Activated T-cell treated with anti-CD3 and anti-CD28 coated beads, Interleukin-2, amount 50 U/mL, for 4 hours (primary cell): ENCODE results near the gene GRAMD4. TPM values are rescaled to one million over a fixed set of nuclear protein-coding genes. Genes with fewer than 3 reads are reported as not detected.
"Not testable (repeated sequence)": the region's sequence is repeated elsewhere in the genome, so short reads cannot be mapped to it uniquely, and the experiment has no call there.

Experiments
- ATAC-seq, 2 donors: fragments of 200-7000 bp; cut with Tn5 transposase; one replicate each; pipeline ENCODE4 v1.10.0; 2021
- DNase-seq: peaks from one replicate; pipeline ENCODE4 v3.0.0-alpha.2; 2020
- H3K27me3 Mint-ChIP-seq: one replicate; pipeline ENCODE4 v1.8.0; 2021; ENCODE audit warnings: low read depth, mixed read lengths
- H3K36me3 Mint-ChIP-seq: one replicate; pipeline ENCODE4 v1.8.0; 2022; ENCODE audit warnings: mixed read lengths; ENCODE audit not compliant: insufficient read depth
- H3K4me1 Mint-ChIP-seq: one replicate; pipeline ENCODE4 v1.8.0; 2021; ENCODE audit warnings: low read depth, mixed read lengths
- H3K4me3 Mint-ChIP-seq: one replicate; pipeline ENCODE4 v1.8.0; 2021; ENCODE audit warnings: mild to moderate bottlenecking, moderate library complexity, mixed read lengths
- H3K9me3 Mint-ChIP-seq: one replicate; pipeline ENCODE4 v1.8.0; 2021; ENCODE audit warnings: mixed read lengths
- total RNA-seq, 3 donors: library from RNA; stranded (reverse); gene quantifications; one replicate each; pipeline ENCODE4 v1.2.1, GENCODE V29; 2021

The GRAMD4 gene
- total RNA-seq, 3 donors from 2014 or later: 30.9 to 35.4 (median 33.0) TPM

DNA sequence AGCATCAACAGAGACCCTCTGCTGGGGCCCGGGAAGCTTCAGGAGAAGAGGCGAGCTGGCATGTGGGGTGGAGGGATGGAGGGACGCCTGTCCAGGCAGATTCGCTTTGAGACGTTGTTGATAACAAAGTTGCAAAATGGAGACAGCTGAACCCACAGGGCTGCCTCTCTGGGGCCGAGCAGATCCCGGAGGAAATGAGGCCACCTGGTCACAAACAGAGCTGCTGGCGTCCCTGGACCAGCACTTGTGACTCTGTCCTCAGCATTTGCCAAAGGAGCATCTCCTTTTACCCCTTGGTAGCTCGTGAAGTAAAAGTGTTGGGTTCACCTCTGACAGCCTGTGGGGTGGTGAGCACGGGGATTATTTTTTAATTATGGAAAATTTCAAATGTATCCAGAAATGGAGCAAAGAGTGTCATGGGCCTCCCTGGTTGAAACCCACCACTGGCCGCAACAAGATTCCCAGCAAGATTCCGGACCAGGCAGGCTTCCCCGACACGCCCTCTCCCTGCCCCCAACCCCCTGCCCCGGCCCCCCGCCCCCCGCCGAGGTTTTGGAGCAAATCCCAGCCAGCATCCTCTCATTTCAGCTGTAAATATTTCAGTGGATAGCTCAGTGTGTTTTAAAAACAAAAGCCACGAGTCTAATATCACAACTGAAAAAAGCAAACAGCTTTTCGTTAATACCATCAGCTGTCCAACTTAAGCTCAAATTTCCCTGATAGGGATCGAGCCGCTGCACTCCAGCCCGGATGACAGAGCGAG, 20.3 kb downstream of the GRAMD4 start:
- DNase-seq (no peak), ATAC-seq (no peak)
- H3K36me3 Mint-ChIP-seq: peaks cover 4% of the 10 kb centered on the region
- H3K4me3 Mint-ChIP-seq: no peak overlapping the region
- H3K4me1 Mint-ChIP-seq: peaks cover 2% of the 10 kb centered on the region
- no peaks in the 10 kb centered on the region for H3K27me3 Mint-ChIP-seq
- H3K9me3 Mint-ChIP-seq: no peaks in the 10 kb centered on the region

DNA sequence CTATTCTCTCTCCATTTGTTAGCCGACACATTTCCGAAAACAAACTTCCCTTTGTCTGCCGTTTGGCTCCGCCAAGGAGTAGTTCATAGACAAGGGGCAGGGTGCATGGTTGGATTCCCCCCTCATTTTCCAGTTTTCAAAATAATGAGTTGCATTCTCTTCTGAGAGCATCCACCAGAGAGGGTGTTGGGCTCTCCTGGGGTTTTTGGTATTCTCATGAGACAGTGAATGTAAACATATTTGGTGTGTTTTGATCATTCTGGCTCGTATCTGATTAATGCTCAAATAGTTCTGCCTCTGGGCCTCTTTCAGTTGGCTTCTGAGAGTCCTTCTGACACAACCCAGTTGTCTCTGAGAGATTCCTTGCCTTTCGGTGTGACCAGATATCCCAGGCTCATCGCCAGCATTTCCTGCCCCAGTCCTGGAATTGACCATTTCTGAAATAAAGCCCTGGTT, 21.7 kb downstream of the GRAMD4 start:
- Mint-ChIP-seq H3K4me3 (no peak overlapping the region), H3K27me3 (no peaks in the 10 kb centered on the region), H3K36me3 (peaks cover 4% of the 10 kb centered on the region), H3K4me1 (peaks cover 2% of the 10 kb centered on the region), H3K9me3 (no peaks in the 10 kb centered on the region)
- DNase-seq: no peak
- no peak for ATAC-seq

DNA sequence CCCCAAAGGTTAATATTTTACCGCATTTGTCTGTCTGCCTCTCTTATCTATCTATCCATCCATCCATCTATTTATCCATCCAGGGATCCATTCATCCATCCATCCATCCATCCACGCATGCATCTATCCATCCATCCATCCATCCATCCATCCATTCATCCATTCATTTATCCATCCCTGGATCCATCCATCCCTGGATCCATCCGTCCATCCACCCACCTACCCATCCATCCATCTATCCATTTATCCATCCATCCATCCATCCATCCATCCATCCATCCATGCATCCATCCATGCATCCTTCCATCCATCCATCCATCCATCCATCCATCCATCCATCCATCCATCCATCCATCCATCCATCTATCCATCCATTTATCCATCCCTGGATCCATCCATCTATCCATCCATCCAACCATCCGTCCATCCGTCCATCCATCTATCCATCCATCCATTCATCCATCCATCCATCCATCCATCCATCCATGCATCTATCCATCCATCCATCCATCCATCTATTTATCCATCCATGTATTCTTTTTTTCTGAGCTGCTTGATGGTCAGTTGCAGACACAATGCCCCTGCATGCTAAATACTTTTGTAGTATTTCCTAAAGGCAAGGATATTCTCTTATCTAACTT, 22.8 kb downstream of the GRAMD4 start:
- ATAC-seq, DNase-seq, H3K9me3 Mint-ChIP-seq, H3K36me3 Mint-ChIP-seq, H3K4me1 Mint-ChIP-seq, H3K4me3 Mint-ChIP-seq, H3K27me3 Mint-ChIP-seq: not testable (repeated sequence)

DNA sequence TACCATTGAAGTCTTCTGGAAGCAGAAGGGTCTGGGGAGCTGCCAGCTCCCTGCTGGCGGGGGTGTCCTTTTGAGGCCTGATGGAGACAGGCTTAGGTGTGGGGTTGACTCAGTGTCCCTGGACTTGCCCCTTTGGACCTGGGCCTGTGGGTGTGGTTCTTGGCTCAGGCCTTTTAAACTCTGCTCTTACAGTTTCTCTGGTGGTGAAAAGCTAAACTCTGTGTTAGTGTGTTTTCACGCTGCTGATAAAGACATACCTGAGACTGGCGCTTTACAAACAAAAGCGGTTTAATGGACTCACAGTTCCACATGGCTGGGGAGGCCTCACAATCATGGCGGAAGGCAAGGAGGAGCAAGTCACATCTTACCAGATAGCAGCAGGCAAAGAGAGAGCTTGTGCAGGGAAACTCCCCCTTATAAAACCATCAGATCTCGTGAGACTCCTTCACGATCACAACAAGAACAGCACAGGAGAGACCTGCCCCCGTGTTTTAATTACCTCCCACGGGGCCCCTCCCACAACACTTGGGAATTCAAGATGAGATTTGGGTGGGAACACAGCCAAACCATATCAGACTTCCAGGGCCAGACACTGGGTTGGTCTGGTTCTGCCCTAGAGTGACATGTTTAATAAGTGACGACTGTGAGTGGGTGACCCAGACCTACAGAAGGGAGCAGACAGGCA, 26.5 kb downstream of the GRAMD4 start:
- no peaks in the 10 kb centered on the region for H3K27me3 Mint-ChIP-seq
- DNase-seq: no peak
- no peaks in the 10 kb centered on the region for H3K9me3 Mint-ChIP-seq
- ATAC-seq: no peak
- no peak overlapping the region for H3K4me3 Mint-ChIP-seq
- peaks cover 3% of the 10 kb centered on the region for H3K4me1 Mint-ChIP-seq
- H3K36me3 Mint-ChIP-seq: peaks cover 4% of the 10 kb centered on the region

DNA sequence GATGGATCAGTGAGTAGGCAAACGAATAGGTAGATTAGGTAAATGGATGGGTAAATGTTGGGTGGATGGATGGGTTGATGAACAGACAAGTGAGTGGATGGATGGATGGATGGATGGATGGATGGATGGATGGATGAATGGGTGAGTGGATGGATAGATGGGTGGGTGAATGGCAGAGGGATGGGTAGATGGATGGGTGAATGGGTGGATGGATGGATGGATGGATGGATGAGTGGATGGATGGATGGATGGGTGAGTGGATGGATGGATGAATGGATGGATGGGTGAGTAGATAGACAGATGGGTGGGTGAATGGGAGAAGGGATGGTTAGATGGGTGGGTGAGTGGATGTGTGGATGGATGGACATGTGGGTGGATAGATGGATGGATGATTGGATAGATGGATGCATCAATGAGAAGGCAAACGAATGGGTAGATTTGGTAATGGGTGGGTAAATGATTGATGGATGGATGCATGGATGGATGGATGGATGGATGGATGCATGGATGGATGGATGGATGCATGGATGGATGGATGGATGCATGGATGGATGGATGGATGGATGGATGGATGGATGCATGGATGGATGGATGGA, 28.1 kb downstream of the GRAMD4 start:
- H3K4me1 Mint-ChIP-seq: peaks cover 15% of the 10 kb centered on the region
- not testable (repeated sequence) for H3K4me3 Mint-ChIP-seq, ATAC-seq, H3K27me3 Mint-ChIP-seq, H3K36me3 Mint-ChIP-seq, H3K9me3 Mint-ChIP-seq, DNase-seq

DNA sequence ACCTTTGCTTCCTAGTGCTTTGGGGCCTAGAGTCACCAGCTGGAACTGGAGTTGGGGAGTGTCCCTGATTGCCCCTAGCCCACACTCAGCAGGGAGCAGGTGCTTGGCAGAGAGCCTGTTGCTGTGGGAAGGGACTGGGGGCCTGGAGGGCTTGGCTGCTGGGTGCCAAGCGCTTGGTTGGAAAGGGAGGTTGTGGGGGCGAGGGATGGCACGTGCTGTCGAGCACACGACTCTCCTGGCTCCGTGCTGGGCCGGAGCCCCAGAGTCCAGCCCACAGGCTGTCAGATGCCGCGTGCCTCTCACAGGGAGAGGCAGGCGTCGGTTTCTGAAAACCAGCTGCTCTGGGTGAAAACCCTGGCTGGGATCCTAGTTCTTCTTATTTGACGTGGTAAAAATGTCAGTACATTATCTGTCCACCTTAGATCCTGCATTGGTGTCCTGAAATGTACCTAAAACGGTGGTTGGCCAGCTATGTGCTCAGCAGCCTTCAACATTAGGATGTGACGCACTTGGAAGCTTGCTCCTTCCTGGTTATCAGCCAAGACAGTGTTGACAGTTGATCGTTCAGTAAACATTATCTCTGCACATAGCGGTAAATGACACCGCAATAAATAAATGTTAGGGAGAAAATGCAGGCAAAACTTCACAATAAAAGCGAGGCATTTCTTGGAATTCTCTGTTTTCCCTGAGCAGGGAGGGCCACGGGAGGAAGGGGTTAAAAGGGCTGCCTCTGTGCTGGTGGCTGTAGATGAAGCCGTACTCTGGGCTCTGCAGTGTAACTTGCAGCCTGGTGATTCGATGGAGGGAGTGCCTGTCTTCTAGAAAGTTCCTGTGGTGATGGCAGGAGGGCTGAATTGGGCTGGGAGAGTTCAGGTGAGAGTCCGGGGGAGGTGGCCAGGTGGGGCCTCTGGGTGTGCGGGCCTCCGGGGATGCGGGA, 29.2 kb downstream of the GRAMD4 start:
- Mint-ChIP-seq H3K27me3 (no peaks in the 10 kb centered on the region), H3K9me3 (no peaks in the 10 kb centered on the region), H3K36me3 (no peaks in the 10 kb centered on the region), H3K4me3 (no peak overlapping the region), H3K4me1 (peaks cover 18% of the 10 kb centered on the region)
- DNase-seq (no peak), ATAC-seq (no peak)

DNA sequence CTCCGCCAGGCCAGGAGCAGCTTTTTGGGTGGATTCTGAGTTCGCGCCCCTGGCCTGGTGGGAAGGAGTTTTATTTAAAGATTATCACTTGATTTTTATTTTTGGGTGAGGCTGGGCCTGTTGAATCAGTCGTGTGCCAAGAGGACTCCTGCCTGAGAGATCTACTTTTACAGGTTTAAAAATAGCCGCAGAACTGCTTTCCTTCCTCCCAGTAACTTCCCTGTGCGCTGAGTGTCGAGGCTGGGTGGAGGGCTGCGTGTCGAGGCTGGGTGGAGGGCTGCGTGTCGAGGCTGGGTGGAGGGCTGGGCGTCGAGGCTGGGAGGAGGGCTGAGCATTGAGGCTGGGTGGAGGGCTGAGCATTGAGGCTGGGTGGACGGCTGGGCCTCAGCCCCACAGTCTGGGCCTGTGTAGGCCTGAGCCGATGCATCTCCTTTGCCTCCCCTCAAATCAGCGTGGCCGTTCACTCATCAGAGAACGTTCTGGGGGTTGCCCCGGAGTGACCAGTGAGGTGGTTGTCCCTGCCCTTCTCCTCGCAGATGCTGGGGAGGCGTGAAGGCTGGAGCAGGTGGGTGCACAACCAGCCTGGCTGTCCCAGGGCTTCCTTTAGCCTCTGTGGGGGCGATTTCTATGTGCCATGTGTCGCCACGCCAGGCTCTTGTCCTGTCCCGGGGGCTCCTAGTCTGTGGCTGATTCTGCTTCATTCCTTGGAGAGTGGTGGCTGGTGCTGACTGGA, 30.1 kb downstream of the GRAMD4 start:
- ATAC-seq: no peak
- Mint-ChIP-seq H3K4me3 (no peak overlapping the region), H3K36me3 (no peaks in the 10 kb centered on the region), H3K27me3 (no peaks in the 10 kb centered on the region), H3K4me1 (peaks cover 18% of the 10 kb centered on the region), H3K9me3 (no peaks in the 10 kb centered on the region)
- DNase-seq: no peak

DNA sequence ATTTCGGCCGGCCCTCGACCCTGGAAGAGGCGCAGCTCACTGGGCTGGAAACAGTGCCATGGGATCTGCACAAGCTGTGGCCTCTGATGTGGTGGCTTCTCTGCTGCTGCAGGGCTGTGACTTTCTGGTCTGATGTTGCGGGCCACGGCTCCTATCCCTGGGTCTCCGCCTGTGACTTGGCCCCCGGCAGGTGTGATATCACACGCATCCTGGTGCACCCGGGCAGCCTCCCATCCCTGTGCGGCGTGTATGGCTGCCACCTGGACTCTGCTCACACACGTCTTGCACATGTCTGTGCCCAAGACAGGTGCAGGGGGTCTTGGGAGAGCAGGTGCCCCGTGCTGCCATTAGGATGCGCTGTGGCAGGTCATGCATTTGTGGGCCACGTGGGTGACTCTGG, 31.1 kb downstream of the GRAMD4 start:
- no peak overlapping the region for H3K4me3 Mint-ChIP-seq
- H3K36me3 Mint-ChIP-seq: no peaks in the 10 kb centered on the region
- H3K27me3 Mint-ChIP-seq: no peaks in the 10 kb centered on the region
- no peaks in the 10 kb centered on the region for H3K9me3 Mint-ChIP-seq
- peaks cover 18% of the 10 kb centered on the region for H3K4me1 Mint-ChIP-seq
- no peak for ATAC-seq
- no peak for DNase-seq

DNA sequence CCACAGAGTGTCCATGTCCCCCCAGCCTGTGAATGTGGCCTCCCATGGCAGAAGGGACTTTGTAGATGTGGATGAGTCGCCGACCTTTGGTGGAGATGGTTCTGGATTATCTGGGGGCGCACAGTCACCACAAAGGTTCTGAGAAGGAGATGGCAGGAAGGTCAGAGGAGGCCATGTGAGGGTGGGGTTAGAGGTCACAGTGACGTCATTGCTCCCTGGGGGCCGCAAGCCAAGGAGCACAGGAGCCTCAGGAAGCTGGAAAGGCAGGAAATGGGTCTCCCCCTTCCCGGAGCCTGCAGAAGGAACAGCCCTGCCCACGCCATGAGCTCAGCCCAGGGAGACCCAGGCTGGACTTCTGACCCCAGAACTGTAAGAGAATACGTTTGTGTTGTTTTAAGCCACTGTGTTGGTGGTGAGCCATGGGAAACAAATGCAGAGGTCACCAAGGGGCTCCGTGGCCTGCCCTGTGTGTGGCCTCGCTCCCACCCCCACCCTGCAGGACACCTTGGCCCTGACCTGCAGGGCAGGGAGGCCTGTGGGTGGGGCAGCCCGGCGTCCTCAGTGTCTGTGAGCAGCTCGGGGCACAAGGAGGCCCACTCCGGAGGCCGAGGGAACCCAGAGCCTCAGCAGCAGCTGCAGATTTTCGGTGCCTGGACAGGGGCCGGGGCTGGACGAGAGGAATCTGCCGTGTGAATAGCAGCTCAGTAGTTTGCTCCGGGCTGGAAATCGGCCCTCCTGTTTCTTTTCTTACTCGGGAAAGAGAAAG, 32.1 kb downstream of the GRAMD4 start:
- Mint-ChIP-seq H3K27me3 (no peaks in the 10 kb centered on the region), H3K36me3 (no peaks in the 10 kb centered on the region), H3K4me1 (peaks cover 18% of the 10 kb centered on the region), H3K4me3 (no peak overlapping the region), H3K9me3 (no peaks in the 10 kb centered on the region)
- DNase-seq (no peak), ATAC-seq (peak in 1 of 2 donors; percentile 14)

DNA sequence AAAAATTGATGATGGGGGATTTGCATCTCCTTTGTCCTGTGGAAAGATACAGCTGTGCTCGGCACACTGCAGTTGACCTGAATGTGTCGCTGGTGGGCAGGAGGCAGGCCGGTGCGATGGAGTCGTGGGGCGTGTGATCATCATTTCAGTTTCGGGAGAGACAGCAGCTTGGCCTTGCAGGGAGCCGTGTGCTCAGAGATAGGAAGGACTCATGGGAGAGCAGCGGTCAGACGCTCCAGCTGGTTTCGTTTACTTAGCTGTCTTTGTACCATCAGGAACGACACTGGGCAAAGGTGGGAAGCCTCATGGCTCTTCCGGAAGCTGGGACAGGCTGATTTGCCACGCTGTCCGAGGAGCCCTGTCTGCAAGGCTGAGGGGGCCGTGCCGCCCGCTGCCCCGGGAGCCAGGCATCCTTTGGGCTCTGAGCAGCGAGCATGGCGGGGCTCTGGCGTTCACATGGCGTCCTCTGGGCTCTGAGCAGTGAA, 32.7 kb downstream of the GRAMD4 start:
- Mint-ChIP-seq H3K27me3 (no peaks in the 10 kb centered on the region), H3K9me3 (no peaks in the 10 kb centered on the region), H3K4me1 (peaks cover 18% of the 10 kb centered on the region), H3K4me3 (no peak overlapping the region), H3K36me3 (no peaks in the 10 kb centered on the region)
- ATAC-seq: no peak
- DNase-seq: no peak

DNA sequence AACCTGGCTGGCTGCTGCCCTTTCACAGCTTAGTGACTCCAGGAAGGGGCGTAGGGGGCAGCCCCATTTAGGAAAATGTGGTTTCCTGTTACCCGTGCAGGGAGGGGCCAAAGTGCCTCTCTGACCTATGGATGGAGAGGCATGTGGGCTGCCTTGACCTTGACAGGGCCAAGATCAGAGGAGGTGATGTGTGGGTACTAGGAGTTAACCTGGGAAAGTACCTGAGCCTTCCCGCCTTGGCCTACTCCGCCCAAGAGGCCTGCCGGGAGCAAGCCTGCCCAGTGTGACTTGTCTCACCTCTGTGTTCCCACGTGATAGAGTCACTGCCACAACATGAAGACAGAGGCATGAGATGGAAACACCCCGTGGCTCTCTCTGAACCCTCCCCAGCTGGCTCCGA, 33.4 kb downstream of the GRAMD4 start:
- Mint-ChIP-seq H3K27me3 (no peaks in the 10 kb centered on the region), H3K4me3 (no peak overlapping the region), H3K4me1 (peaks cover 18% of the 10 kb centered on the region), H3K36me3 (no peaks in the 10 kb centered on the region), H3K9me3 (no peaks in the 10 kb centered on the region)
- ATAC-seq (peak; percentile 27 to 32), DNase-seq (no peak)

DNA sequence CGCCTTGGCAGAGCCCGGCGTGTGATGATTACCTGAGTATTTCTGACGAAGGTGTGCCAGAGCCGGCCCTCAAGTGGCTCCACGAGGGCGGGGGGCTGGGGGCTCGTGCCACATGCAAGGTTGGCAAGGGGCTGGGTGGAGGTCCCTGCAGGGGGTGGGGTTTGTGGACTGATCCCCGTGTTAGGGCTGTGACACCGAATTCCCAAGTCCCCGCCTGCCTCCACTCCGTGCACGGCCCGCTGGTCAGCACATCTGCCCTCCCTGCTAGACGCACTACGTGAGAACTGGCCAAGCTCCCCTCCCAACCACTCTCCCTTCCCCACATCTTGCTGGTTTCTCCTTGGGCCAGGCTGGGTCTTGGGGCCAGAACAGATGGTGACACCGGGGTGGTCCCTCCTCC, 34.2 kb downstream of the GRAMD4 start:
- no peaks in the 10 kb centered on the region for H3K36me3 Mint-ChIP-seq
- H3K9me3 Mint-ChIP-seq: no peaks in the 10 kb centered on the region
- no peak overlapping the region for H3K4me3 Mint-ChIP-seq
- no peak for ATAC-seq
- no peaks in the 10 kb centered on the region for H3K27me3 Mint-ChIP-seq
- DNase-seq: no peak
- H3K4me1 Mint-ChIP-seq: peaks cover 17% of the 10 kb centered on the region
